Activated B cell treated with CpG ODN at 0.5 μM for 24 hours (primary cell): Measurements from ENCODE around the gene CCIN. TPM values are rescaled to one million over a fixed set of nuclear protein-coding genes. Genes with fewer than 3 reads are reported as not detected.
A peak's percentile ranks its signal among the peaks of the same experiment; 100 is the strongest.
"Not testable (repeated sequence)": the region's sequence is repeated elsewhere in the genome, so short reads cannot be mapped to it uniquely, and the experiment has no call there.

Experiments used
- ATAC-seq: fragments of 200-7000 bp; cut with Tn5 transposase; one replicate; pipeline ENCODE4 v1.10.0; 2021; ENCODE audit warnings: low read depth, mild to moderate bottlenecking, moderate library complexity
- CTCF ChIA-PET: fragments of 350-600 bp; sonication (Branson Sonifier 250); formaldehyde crosslinking; loops from one replicate; lab custom pipeline; 2021; ENCODE audit warnings: antibody characterized with exemption; lab: Charles Lee
- POLR2A ChIA-PET: fragments of 350-600 bp; sonication (Branson Sonifier 250); formaldehyde crosslinking; loops from one replicate; lab custom pipeline; 2021; ENCODE audit warnings: antibody characterized with exemption; lab: Charles Lee
- DNase-seq: peaks from one replicate; pipeline ENCODE4 v3.0.0; 2022
- H3K27ac Mint-ChIP-seq: one replicate; pipeline ENCODE4 v1.8.0; 2020; ENCODE audit warnings: mixed read lengths
- H3K27me3 Mint-ChIP-seq: one replicate; pipeline ENCODE4 v1.8.0; 2021; ENCODE audit warnings: mixed read lengths
- H3K36me3 Mint-ChIP-seq: one replicate; pipeline ENCODE4 v1.8.0; 2021; ENCODE audit warnings: low read depth, mixed read lengths
- H3K4me1 Mint-ChIP-seq: one replicate; pipeline ENCODE4 v1.8.0; 2021; ENCODE audit warnings: mixed read lengths
- H3K4me3 Mint-ChIP-seq: one replicate; pipeline ENCODE4 v1.8.0; 2020; ENCODE audit warnings: mild to moderate bottlenecking, mixed read lengths
- H3K9me3 Mint-ChIP-seq: one replicate; pipeline ENCODE4 v1.8.0; 2020; ENCODE audit warnings: mixed read lengths
- intact Hi-C: fragments of 100-400 bp; cut with micrococcal nuclease; formaldehyde crosslinking; loops from one replicate; pipeline ENCODE4 v1.15.1; 2024
- total RNA-seq: library from RNA; stranded (reverse); gene quantifications from 2 replicates; pipeline ENCODE4 v1.2.3, GENCODE V29; 2022
- TF ChIP-seq, protein P1 (sequence below): fragments of 200-600 bp; IDR thresholded peaks from one replicate; pipeline ENCODE4 v1.8.0; 2022; ENCODE audit warnings: antibody characterized with exemption, mild to moderate bottlenecking

The CCIN gene
- total RNA-seq, 1 donor from 2014 or later: not detected

DNA sequence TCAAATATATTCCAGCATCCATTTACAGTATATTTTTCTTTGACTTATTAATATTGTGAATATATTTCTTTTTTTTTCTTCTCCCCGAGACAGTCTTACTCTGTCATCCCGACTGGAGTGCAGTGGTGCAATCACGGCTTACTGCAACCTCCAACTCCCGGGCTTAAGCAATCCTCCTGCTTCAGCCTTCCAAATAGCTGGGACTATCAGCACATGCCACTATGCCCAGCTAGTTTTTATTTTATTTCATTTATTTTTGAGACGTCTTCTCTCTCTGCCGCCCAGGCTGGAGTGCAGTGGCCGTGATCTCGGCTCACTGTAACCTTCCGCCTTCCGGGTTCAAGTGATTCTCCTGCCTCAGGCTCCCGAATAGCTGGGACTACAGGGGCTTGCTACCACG, 40.0 kb upstream of the CCIN start:
- Mint-ChIP-seq H3K36me3 (no peaks in the 10 kb centered on the region), H3K27me3 (no peaks in the 10 kb centered on the region), H3K27ac (no peak overlapping the region), H3K4me1 (peaks cover 14% of the 10 kb centered on the region), H3K9me3 (no peaks in the 10 kb centered on the region), H3K4me3 (no peak overlapping the region)
- TF ChIP-seq, protein P1, sequence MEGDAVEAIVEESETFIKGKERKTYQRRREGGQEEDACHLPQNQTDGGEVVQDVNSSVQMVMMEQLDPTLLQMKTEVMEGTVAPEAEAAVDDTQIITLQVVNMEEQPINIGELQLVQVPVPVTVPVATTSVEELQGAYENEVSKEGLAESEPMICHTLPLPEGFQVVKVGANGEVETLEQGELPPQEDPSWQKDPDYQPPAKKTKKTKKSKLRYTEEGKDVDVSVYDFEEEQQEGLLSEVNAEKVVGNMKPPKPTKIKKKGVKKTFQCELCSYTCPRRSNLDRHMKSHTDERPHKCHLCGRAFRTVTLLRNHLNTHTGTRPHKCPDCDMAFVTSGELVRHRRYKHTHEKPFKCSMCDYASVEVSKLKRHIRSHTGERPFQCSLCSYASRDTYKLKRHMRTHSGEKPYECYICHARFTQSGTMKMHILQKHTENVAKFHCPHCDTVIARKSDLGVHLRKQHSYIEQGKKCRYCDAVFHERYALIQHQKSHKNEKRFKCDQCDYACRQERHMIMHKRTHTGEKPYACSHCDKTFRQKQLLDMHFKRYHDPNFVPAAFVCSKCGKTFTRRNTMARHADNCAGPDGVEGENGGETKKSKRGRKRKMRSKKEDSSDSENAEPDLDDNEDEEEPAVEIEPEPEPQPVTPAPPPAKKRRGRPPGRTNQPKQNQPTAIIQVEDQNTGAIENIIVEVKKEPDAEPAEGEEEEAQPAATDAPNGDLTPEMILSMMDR: no peak
- no peak for ATAC-seq
- CTCF ChIA-PET: no interaction called here
- no peak for DNase-seq
- POLR2A ChIA-PET: no interaction called here
- intact Hi-C loops: no loop called here

DNA sequence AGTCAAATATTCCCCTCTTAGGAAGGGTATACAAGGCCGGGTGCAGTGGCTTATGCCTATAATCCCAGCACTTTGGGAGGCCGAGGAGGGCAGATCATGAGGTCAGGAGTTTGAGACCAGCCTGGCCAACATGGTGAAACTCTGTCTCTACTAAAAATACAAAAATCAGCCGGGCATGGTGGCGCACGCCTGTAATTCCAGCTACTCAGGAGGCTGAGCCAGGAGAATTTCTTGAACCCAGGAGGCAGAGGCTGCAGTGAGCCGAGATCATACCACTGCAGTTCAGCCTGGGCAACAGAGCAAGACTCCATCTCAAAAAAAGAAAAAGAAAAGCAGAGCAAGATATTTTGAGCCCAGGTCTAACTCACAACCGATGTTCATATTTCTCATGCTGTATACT, 37.5 kb upstream of the CCIN start:
- H3K4me3 Mint-ChIP-seq, intact Hi-C loops, H3K36me3 Mint-ChIP-seq, ATAC-seq, POLR2A ChIA-PET, H3K27me3 Mint-ChIP-seq, CTCF ChIA-PET, H3K27ac Mint-ChIP-seq, H3K9me3 Mint-ChIP-seq, DNase-seq: not testable (repeated sequence)
- peaks cover 24% of the 10 kb centered on the region for H3K4me1 Mint-ChIP-seq

DNA sequence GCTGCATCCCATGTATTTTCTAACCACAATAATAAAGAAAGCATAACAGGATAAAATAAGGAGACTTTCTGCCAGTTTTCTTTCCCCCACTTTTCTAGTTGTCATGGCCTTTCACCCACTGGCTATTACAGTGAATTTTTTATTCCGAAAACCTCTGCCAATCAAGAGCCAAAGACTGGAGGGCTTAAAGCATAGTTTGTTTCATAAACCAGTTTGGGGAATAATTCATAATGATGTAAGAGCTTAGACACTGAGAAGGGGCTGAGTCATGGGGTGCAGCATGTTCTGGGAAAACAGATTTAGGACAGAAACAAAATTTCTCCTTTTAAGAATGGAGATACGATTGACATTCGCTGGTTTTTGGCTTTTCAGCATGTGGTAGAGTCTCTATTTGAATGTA, 37.1 kb upstream of the CCIN start:
- no peak overlapping the region for H3K4me3 Mint-ChIP-seq
- CTCF ChIA-PET: interaction anchor here (1.7 kb wide), 1 partner anchor 29 kb away, joined by 4 read pairs; no protein-coding TSS in a partner anchor
- DNase-seq (no peak), ATAC-seq (no peak)
- POLR2A ChIA-PET: no interaction called here
- no peaks in the 10 kb centered on the region for H3K36me3 Mint-ChIP-seq
- no peak overlapping the region for H3K27ac Mint-ChIP-seq
- H3K9me3 Mint-ChIP-seq: no peaks in the 10 kb centered on the region
- H3K4me1 Mint-ChIP-seq: peaks cover 25% of the 10 kb centered on the region
- TF ChIP-seq, protein P1: no peak
- intact Hi-C loops: no loop called here
- no peaks in the 10 kb centered on the region for H3K27me3 Mint-ChIP-seq

DNA sequence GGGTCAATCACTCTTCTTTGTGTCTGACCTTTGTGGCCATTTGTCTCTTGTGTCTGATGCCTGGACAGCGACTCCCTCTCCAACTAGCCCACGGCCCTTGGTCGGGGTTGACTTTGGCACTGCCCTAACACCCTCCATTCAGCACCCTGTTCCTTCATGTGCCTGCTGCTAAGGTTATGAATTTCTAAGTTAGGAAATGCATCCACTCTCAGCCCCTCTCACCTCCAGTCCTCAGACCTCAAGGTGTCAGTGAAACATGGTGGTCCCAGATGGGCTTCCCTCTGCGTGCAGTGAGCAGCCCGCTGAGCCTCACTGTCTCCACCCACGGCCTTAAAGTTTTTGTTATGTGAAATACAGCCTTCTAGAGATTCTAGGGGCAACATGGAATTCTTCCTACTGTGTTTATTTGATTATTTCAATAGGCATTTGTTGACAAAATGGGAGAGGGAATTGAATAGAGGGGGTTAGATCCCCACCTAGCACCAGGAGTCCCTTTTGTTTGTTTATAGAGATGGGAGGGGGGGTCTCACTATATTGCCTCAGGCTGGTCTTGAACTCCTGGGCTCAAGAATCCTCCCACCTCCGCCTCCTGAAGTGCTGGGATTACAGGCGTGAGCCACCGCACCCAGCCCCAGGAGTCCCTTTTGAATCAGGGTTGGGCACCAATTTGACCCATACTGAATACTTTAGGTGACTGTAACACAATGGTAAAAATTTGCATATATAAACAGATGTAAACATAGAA, 34.3 kb upstream of the CCIN start:
- Mint-ChIP-seq H3K27me3 (no peaks in the 10 kb centered on the region), H3K27ac (no peak overlapping the region), H3K36me3 (peaks cover 6% of the 10 kb centered on the region), H3K4me3 (peak overlapping the region; percentile 80), H3K9me3 (no peaks in the 10 kb centered on the region), H3K4me1 (peaks cover 39% of the 10 kb centered on the region)
- DNase-seq (no peak), ATAC-seq (no peak)
- CTCF ChIA-PET: no interaction called here
- intact Hi-C loops: no loop called here
- TF ChIP-seq, protein P1: no peak
- POLR2A ChIA-PET: no interaction called here

DNA sequence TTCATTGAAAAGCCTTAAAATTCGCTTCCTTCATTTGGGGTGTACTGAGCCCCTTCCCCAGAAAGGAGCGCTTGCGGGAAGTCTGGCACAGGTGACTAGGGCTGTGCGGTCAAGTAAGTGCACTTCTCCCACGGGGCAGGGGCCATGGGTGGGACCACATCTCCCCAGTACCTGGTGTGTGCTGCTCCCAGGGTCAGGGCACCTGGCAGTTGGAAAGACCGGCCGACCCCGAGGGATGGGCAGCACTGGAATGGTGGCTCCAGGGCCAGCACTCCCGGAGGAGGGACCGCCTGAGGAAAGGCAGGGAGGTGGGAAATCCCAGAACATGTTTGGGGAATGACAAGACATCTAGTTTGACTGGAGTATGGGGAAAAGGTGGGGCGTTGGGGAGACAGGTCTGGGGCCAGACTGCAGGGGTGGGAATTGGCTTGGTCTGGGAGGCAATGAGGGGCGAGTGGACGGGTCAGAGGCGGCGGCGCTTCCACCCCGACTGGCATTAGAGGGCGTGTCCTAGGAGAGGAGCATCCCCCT, 33.4 kb upstream of the CCIN start:
- Mint-ChIP-seq H3K4me3 (peak overlapping the region; percentile 80), H3K9me3 (no peaks in the 10 kb centered on the region), H3K36me3 (peaks cover 6% of the 10 kb centered on the region), H3K27ac (peak overlapping the region; percentile 50), H3K4me1 (peaks cover 48% of the 10 kb centered on the region), H3K27me3 (no peaks in the 10 kb centered on the region)
- CTCF ChIA-PET: interaction anchor here (1.3 to 1.4 kb wide), 2 partner anchors 31 to 34 kb away, joined by 8 to 10 read pairs; no protein-coding TSS in a partner anchor
- intact Hi-C loops: loop anchor here (1.0 kb wide), 4 partner anchors 8 to 54 kb away; partner anchors contain the start of gene CLTA
- DNase-seq: no peak
- TF ChIP-seq, protein P1: no peak
- POLR2A ChIA-PET: interaction anchor here (1.0 to 4.6 kb wide), 7 partner anchors 9 to 55 kb away, joined by 3 to 33 read pairs (median 5); partner anchors contain the start of gene CLTA
- no peak for ATAC-seq
